GM12865 (cell line): ENCODE results near the gene KIF11.

Experiments used
- DNase-seq: peaks from one replicate; pipeline ENCODE4 v3.0.0; 2010; ENCODE audit warnings: low read depth
- H3K4me3 ChIP-seq: 2 replicates; pipeline ENCODE4 v1.5.1; 2011; ENCODE audit warnings: mild to moderate bottlenecking, low read depth, low read length, control low read depth
- CTCF ChIP-seq: IDR thresholded peaks from 2 replicates; pipeline ENCODE4 v1.5.1; 2011; ENCODE audit warnings: low read length, control low read depth, low read depth, inconsistent platforms; ENCODE audit not compliant: insufficient read depth; ENCODE audit errors: missing control alignments

KIF11 gene

GRCh38 chr10:92678206-92678605 lies 85.3 kb downstream of the KIF11 start:
- TF ChIP-seq CTCF = no peak
- DNase-seq = no peak
- H3K4me3 ChIP-seq = no peak overlapping the region

- H3K4me3 ChIP-seq = no peak overlapping the region
- no peak for TF ChIP-seq CTCF
- no peak for DNase-seq
These were observed 88.4 kb downstream of the KIF11 start for GRCh38 chr10:92681306-92681834.

- no peak for DNase-seq
- no peak overlapping the region for H3K4me3 ChIP-seq
- no peak for TF ChIP-seq CTCF
These were observed 95.6 kb downstream of the KIF11 start for GRCh38 chr10:92688573-92688926.

- H3K4me3 ChIP-seq = peak overlapping the region; percentile 49
- TF ChIP-seq CTCF = no peak
- DNase-seq = peak; percentile 33
These were observed 96.2 kb downstream of the KIF11 start for GRCh38 chr10:92688927-92689662.

- TF ChIP-seq CTCF = no peak
- peak within 1 kb of the TSS; percentile 51 for H3K4me3 ChIP-seq
- DNase-seq = peak; percentile 74
These were observed 96.8 kb downstream of the KIF11 start, which contains the start of gene HHEX for GRCh38 chr10:92689663-92690210. TSS of gene HHEX (plus strand) at chr10:92689955. CDS start at chr10:92689987, 32 bp downstream.

- no peak for TF ChIP-seq CTCF
- peak overlapping the region; percentile 51 for H3K4me3 ChIP-seq
- peak; percentile 43 for DNase-seq
These were observed 97.4 kb downstream of the KIF11 start for GRCh38 chr10:92690211-92690914.
